ENCODE data around the gene AIFM2.
"Not testable (repeated sequence)": the region's sequence is repeated elsewhere in the genome, so short reads cannot be mapped to it uniquely, and the experiment has no call there.

Gene AIFM2

DNA sequence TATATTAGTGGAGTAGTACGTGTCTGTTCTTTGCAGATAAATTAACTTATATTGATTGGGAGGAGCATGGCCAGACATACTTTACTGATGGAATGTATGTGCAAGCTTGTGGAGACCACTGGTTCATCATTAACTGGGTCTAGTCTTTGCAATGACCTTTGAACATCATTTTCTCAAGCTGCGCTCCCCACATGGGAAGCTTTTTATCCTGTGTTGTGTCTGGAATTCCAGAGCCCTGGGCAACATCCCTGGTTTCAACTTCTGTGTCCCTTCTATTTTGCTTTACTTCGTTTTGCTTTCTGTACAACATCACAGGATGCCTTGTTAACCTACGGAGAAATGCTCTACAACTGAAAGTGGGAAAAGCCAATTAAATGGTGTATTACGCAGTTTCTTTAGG, 41.7 kb downstream of the AIFM2 start:
- no peak for DNase-seq

DNA sequence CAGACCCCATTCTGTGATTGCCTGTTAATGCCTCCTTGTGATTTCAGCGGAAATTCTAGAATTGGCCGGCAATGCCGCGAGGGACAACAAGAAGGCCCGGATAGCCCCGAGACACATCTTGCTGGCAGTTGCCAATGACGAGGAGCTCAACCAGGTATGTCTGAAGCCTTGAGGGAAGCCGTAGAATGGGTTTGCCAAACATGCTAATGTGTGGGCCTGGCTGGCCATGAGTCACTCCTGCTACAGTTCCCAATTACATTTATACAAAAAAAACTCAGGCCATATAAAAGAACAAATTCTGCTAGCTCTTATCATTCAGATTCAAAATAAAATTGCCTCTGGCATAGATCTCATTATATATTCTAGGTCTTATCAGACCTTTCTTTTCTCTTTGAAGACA, 42.6 kb downstream of the AIFM2 start:
- DNase-seq: no peak

DNA sequence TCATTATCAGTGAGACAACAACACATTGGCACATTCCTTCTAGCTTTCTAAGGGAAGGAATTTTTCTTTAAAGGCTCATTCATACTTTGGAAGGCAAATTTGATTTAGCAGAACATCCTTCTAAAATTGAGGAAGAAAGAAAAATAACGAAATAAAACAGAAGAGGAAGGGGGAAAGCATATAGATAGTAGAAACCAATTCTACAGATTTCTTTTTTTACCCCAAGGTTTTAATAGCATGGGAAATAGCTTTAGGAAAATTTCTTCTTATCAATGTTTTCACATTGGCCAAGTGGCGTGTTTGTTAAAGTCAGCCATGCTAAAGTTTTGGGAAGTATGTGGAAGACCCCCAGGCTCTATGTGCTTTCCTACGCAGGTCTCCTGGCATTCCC, 44.3 kb downstream of the AIFM2 start:
- DNase-seq: no peak

DNA sequence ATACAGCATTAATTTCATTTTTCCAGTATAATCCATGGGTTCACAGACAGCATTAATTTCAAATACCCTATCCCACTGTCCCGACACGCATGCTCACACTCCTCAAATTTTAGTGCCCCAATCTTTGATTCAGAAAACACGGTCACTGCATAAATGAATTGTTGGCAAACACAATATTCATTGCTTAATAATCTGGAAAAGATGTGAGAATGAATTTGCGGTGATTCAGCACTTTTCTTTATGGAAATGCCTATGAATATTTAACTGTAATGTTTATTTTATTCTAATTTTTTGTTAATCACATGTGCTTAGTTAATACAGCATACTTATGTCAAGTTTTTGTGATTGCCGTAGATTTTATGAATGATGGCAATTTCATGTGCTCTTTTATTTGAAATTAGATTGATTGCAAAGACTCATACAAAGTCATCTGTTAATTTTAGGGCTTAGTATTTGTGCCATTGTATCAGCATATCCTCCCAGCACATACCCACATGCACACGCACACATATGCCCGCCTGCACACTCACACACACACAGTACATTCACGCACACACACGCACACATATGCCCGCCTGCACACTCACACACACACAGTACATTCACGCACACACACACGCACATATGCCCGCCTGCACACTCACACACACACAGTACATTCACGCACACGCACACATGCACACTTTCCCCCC, 44.9 kb downstream of the AIFM2 start:
- no peak for DNase-seq

DNA sequence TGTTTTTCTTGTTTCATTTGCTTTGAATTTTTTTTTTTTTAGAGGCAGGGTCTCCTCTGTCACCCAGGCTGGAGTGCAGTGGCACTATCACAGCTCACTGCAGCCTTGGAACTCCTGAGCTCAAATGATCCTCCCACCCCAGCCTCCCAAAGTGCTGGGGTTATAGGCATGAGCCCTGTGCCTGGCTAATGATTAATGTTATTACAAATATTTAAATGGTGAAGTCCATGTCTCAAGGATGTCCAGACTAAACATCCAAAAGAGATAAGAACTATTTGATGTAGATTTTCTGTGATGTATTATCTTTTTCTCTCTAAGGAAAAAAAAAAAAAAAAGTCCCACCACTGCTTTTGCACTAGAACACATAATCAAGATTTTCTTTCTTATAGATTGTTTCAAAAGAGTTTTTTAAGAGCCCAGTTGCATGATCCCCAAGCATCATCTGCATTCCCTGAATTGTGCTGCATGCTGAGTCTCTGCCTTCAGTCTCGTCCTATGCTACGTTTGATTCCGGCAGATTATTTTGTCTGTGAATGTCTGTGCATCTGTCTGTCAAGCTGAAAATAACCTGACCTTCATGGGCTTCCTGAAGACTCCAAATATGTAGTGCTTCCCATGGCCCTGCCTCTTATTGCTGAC, 46.5 kb downstream of the AIFM2 start:
- DNase-seq: no peak

DNA sequence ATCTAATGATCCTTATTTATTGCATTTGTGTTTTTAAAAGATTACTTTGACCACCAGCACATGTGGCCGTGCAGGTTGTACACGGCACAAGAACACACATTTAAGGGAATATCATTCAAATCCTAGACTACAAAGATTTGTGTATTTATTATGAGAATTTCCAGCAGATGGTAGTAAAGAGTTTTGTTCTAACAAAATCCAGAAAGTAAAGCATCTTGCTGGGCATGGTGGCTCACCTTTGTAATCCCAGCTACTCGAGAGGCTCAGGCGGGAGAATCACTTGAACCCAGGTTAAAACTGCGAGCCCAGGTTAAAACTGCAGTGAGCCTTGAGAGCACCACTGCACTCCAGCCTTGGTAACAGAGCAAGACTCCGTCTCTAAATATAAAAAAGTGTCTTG, 48.4 kb downstream of the AIFM2 start:
- no peak for DNase-seq

DNA sequence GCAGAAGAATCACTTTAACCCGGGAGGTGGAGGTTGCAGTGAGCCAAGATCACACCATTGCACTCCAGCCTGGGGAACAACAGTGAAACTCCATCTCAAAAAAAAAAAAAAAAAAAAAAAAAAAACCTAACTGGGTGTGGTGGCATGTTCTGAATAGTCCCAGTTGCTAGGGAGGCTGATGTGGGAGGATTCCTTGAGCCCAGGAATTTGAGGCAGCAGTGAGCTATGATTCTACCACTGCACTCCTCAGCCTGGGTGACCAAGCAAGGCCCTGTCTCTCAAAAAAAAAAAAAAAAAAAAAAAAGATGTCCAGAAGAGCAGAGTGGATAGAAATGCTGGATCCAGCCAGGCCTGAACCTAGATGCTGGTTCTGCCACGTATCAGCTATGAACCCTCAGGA, 51.8 kb downstream of the AIFM2 start:
- DNase-seq: not testable (repeated sequence)

DNA sequence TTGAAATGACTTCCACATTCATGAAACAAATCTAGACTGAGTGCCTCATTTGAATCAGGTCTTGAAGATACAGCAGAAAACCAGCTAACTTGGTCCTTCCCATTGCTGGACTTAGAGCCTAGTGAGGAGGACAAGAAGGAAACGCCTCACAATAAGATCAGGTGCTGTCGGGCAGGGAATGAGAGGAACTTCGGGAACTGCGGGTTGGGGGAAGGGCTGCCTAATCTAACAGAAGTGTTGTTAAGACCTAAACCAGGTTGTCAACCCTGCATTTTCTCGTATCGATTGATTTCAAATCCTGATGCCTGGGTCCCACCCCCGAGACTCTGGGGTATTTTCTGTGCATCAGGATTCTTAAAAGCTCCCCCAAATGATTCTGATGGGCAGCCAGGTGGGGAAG, 53.7 kb downstream of the AIFM2 start:
- no peak for DNase-seq

DNA sequence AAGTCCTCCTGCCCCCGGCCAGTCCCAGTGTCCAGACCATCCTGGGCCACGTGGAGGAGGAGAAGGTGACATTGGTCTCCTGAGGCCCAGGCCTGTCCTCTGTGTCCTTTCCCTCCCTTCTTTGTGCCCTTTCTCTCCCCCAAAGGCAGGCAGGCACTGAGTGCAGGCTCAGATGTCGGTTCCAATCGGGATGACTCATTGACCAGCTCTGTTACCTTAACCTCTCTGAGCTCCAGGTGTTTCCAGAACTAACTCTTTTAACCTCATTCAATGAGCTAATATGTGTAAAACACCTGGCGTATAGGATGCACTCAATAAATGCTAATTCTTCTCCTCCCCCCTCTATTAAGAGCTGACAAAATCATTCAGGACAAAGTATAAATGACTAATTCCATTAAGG, 54.3 kb downstream of the AIFM2 start:
- no peak for DNase-seq

DNA sequence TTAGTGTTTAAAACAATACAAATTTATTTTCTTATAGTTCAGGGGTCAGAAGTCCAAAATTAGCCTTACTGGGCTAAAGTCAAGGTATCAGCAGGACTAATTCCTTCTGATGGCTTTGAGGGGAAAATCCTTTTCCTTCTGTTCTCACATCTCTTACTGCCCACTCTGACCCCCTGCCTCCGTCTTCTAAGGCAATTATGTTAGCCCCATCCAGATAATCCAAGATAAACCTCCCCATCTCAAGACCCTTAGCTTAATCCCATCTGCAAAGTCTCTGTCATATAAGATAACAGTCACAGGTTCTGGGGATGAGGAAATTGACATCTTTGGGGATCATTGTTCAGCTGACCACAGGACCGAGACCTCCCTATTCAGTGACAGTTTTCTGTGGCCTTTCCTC, 57.7 kb downstream of the AIFM2 start:
- no peak for DNase-seq

DNA sequence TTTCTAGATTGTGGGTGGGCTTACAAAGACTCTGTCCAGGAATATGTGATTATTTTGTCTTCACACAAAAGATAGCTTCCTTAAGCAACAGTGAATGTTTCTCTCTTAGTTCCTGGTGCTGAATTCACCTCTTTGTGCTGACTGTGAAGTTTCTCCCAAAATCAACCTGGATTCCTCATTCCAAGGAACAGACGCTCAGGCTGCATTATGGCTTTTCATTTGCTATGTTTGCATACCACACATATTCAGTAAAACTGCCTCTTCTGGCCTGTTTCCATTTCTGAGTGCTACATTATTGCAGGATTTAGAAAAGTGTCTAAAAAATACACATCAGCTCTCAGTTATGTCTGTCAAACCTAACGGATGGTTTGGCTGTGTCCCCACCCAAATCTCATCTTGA, 58.5 kb downstream of the AIFM2 start:
- DNase-seq: no peak

DNA sequence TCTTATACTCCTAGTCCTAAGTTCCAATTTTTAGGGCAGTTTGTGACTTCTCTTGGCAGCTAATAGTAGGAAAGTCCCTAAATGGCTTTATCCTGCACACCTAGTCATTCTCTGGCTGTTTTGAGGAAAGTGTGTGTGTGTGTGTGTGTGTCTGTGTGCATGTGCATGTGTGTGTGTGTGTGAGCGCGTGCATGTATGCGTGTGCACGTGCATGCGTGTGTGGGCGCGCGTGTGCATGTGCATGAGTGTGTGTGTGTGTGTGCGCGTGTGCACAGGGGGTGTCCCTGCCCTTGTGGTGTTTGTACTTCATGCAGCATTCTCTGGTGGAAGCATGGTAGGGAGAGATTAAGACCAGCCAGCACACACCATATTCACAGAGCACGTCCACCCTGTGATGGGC, 61.8 kb downstream of the AIFM2 start:
- no peak for DNase-seq

DNA sequence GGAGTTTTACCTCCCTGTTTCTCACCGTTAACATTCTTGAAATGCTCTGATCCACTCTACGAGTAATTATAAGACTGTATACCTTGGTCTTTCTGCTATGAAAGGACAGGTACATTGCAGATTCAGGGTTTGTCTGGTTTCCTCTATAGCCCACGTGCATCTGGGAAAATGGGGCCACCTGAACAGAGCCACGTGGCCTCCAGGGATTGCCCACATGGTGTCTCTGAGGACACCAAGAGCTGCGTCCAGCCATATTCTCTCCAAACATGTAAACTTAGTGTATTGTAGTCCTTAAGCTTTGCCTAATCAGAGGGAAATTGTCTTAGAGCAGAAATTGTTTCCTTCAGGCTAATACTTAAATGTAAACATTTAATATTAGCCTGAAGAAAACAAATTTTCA, 63.3 kb downstream of the AIFM2 start:
- DNase-seq: no peak

DNA sequence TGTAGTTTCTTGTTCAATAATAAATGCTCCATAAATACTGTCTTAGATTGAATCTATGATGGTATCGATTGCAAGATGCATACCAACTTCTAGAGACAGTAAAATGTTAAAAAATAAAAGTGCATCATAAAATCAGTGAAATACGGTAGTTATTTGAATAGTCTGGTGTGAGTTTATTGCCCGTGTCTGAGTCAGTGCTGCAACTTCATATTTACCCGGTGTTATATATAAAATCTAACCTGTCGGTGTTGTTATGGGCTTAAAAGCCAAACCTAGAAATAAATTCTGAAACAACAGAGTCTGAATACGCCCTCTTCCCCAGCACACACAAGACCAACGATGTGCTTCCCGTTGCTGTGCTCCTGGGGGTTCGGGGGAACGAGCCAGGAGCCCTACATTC, 63.7 kb downstream of the AIFM2 start:
- DNase-seq: no peak

DNA sequence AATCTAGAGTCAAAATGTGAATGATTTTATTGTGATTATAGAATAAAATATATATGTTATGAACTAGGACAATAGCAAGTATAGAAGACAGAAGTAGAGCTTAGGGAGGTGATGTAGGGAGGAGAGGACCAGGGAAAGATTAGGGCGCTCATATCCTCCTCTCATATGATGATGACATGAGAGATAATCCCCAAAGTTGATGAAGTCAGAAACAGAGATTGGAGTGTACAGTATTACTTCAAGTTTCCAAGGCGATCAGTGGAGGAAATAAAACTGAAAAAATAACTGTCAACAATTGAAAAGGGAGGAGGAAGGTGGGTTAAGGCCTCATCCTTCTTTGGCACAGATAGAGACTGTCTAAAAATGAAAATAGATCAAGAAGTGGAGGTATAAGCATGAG, 65.0 kb downstream of the AIFM2 start:
- no peak for DNase-seq

DNA sequence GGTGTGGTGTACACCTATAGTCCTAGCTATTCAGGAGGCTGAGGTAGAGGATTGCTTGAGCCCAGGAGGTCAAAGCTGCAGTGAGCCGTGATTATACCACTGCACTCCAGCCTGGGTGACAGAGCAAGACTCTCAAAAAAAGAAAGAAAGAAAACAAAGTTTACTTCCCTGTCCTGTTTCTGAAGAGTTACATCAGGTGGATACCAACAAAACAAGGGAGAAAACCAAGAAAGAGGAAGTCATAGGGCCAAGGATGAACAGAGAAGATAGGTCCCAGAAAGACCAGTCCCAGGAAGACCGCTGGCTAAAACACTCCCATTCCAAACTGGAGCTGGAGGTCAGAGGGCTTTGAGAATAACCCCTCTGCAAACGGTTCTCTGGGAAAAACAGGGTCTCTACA, 66.4 kb downstream of the AIFM2 start:
- DNase-seq: no peak

DNA sequence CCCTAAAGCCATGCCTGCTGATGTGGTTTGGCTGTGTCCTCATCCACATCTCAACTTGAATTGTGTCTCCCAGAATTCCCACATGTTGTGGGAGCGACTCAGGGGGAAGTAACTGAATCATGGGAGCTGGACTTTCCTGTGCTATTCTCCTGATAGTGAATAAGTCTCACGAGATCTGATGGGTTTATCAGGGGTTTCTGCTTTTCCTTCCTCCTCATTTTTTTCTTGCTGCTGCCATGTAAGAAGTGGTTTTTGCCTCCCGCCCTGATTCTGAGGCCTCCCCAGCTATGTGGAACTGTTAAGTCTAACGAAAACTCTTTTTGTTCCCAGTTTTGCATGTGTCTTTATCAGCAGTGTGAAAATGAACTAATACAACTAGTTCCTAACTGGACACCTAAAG, 68.1 kb downstream of the AIFM2 start:
- DNase-seq: no peak

DNA sequence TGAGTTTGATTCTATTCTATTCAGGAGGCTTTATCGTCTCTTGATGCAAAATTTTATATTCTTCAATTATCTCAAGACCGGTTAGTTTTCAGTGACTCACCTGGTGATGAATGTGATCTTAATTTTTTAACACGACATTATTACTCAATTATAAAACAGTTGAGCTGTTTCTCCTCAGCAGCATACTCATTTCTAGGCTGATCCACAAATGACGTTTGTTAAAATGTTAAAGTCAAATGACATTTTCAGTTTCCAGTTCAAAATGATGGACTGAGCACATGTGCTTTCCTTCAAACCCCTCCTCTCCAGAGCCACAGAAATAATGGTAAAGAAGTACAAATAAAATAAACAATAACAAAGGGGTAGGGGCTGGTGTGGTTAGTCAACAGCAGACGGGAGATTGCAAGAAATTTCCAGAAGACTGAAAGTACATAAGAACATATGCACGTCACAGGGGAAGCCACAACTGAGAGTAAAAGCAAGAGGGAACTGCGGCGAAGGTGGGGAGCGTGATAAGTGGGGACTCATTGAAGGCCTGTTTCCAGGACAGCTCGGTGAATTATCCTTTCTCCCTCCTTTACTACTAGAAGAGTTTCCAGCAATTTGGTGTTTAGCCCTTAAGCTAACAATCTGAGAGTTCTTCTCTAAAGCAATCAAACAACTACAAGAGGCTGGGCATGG, 69.1 kb downstream of the AIFM2 start:
- no peak for DNase-seq

Data from activated gamma-delta T cell treated with Interleukin-2 at 50 U/mL for 16 hours (primary cell).